NCI-H128 (cell line): ENCODE measurements around the gene ATXN7.

ENCODE experiments used
- DNase-seq: peaks from one replicate; lab custom pipeline; 2025; ENCODE audit not compliant: unreplicated experiment; lab: John Stamatoyannopoulos, UW

Gene ATXN7

DNA sequence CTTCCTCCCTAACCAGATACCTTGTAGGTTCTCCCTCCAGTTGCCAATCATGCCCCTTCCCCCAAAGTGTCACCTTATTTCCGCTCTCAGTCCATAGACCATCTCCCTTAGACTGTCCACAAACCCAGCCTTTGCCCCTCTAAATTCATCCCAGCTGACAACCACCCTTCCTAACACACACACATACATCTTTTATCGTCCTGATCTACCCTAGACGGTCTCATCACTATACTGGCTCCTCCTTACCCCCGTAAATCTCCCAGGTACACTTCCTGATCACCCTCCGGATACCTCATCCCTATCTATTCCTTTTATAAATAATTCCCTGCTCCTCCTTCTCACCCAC, 890 bp upstream of the ATXN7 start:
- no peak for DNase-seq

DNA sequence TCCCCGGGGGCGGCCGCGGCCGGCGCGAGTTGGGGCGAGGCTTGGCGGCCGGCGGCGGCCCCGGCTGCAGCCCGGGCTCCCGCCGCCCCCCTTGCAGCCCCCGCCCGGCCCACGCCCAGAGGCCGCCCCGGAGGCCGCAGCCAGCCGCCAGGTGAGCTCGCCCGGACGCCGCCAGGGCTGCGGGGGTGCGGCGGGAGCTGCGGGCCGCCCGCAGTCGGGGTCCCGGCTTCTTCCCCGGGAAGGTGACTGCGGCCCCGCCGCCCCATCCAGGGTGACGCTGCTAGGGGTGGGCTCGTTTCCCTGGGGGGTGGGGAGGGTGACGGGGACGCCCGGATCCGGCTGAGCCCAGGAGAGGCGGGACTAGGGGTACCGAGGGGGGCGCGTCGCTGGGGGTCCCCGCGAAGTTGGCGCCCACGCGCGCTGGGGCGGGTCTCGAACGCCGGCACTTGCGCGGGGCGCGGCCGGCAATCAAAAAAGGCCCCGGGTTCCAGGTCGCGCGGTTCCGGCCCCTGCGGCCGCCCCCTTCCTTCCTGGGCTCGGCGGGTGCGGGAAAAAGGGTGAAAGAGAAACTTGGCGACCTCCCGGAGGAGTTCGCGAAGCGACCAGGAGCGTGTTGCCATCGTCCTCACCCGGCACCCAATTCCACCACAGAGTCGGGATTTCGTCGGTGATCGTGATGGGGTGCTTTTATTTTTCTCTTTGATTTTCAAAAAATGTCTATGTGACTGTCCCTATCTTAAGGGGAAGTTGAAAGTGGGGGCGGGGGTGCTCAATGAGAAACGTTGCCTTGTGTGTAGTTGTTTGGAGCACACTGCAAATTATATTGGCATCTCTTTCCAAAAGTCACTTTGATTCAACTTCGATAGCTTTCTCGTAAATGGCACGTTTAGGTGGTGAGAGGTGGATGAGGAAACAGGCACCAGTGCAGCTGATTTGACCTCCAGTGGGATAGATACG, 619 bp downstream of the ATXN7 start:
- DNase-seq, result no peak

DNA sequence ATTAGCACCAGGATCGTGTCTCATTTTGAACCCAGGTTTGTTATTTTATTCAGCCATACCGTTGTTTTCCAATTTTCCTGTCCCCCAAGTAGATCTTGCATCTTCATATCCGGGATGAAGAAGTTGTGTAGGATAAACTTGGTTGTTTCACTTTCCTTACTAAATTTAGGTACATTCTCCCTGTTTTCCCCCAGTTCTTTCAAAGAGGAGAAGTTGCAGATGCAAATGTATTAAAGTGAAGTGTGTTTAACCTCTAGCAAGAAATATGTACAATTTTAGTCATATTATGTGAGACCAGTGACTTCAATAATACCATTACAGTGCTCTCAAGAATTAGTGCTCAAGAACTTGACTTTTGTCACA, 1.3 kb downstream of the ATXN7 start:
- DNase-seq, result no peak

DNA sequence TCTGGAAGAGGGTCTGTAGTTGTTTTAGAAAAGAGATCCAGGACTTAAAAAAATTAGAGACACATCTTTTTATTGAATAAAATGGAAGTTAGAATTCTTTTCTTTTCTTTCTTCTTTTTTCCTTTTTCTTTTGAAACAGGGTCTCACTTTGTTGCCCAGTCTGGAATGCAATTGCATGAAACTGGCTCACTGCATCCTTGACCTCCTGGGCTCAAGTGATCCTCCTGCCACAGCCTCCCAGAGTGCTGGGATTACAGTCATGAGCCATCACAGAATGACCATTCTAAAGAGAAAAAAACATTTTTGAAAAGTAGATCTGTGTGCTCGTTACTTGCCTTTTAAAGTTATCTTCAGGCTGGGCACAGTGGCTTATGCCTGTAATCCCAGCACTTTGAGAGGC, 3.6 kb downstream of the ATXN7 start:
- no peak for DNase-seq

DNA sequence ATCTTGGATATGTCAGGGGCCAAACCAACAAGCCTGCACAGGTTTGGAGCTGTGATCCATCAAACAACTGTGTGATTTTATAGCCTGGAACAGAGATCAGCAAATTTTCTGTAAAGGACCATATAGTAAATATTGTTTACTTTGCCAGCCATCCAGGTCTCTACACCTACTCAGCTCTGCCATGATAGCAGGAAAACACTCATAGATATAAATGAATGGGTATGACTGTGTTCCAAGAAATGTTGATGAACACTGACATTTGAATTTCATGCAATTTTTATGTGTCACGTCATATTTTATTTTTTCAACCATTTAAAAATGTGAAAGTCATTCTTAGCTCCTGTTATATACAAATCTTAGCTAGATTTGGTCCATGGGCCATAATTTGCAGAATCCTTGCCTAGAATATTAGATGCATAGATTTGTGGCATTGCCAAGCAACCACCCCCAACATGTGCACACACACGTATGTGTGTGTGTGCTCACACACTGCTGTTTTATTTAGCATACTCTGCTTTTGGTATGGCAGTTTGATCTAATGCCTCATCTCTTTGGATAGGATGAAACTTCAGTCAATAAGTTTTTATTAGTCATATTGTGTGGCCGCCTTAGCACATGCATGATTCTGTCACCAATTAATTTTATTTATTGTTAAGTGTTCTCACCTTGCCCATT, 6.4 kb downstream of the ATXN7 start:
- DNase-seq, result no peak

DNA sequence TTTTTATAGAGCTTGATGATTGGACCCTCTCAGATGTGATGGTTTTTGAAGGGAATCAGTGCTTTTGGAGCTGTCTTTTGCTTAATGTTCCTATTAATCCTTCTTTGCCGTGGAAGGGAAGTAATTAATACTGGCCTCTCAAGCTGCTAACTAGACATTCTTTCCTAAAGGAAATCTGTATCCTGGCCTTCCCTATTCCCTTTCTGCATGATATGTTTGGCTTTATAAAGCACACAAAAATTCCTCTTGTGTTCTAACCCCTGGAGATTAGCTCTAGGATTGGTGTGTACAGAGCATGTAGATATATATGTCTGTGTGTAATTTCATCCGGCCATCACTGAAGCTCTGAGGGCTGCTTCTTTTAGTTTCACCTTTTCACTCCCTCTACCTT, 6.9 kb downstream of the ATXN7 start:
- DNase-seq, result no peak

DNA sequence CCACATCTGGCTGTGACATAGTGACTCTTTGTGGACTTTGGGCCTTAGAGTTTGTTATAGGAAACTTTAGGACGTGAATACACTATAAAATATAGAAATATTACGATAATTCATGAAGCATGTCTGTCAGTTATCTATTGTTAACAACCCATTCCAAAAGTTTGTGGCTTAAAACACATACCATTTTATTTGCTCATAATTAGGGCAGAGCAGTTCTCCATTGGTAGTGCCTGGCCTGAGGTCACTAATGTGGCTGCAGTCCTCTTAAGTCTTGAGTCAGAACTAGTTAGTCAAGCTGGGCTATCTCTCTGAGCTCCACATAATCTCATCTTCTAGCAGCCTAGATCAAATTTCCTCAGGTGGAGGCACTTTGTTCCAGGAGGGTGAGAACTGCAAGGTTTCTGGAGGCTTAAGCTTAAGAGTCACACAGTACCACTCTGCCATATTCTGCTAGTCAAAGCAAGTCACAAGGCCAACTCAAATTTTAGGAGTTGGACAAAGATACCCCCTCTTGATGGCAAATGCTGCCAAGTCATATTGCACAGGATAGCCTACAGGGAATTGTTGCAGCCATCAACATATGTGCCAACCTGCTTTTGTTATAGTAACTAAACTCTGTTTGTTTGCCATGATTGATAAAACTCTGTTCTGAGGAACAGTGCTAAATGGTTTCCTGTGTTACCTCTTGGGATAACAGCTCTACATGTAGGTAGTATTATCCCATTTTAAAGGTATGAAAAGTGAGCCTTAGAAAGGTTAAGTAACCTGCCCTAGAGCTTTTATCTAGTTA, 8.7 kb downstream of the ATXN7 start:
- no peak for DNase-seq

DNA sequence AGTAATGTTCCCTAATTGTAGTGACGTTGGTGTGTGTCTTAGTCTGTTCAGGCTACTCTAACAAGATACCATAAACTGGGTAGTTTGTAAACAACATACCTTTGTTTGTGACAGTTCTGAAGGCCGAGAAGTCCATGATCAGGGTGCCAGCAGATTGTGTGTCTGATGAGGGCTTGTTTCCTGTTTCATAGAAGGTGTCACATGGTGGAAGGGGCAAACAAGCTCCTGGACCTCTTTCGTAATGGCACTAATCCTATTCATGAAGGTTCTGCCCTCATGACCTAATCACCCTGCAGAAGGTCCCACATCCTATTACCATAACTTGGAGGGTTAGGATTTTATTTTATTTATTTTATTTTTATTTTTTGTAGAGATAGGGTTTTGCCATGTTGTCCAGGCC, 11.1 kb downstream of the ATXN7 start:
- no peak for DNase-seq

DNA sequence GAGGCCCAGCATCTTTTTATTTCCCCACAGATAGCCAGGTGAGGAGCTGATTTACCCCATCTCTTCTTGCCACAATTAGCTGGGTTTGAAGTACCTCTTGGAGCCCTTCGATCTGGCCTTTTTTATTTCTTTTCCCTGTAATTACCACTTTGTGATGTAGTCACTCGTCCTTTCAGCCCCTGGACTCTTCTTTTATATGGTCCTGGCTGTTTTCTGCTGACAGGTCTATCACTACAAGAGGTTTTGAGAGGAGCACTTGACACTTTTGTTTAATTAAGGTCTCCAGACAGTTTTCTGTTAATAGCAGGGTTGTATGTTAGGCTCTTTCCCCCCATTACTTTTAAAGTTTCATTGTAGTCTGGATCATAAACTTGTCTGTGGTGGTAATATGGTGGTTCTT, 11.8 kb downstream of the ATXN7 start:
- no peak for DNase-seq

DNA sequence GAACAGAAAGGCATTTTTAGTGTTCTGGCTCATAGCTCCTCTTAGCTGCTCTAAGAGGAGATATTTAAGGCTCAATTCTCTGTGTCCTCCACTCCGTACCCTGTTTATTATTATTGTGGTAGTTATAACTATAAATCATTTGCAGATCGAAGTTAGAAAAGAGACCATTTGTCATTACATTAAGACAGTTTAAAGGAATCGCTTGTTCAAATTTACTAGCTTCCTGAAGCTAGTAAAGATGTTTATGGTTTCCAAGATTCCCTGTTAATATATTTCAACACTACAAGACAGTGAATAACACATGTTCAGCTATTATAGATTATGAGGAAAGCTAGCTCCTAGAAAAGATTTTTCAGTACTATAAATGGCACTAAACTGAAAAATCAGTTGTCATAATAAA, 12.6 kb downstream of the ATXN7 start:
- DNase-seq, result no peak

DNA sequence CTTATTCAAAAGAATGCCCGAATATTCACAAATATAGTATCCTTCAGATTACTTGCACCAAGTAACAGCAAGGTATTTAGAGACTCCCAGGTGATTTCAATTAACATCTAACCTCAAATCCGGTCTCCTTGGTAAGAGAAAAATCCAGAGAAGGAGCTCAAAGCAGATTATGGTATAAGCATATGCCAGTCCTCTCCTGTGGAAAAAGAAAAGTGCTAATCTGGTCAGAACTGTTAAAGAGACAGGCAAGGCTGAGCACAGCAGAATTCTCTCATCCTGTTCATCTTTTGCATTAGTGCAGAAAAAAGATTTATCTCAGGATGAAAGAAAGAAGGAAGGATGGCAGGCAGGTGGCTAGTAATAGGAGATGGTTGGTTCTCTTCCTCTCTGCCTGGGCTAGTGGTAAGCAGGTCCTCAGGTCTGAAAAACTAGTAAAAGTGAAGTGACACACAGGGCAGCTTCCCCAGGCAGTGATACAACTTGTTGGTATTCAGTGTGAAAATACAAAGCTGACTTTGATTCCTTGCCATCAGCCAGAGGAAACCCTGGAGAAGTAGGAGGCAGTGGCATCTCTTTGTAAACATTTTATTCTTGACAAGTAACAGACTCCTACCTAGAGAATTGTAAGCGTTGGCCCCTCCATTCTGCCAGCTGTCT, 14.2 kb downstream of the ATXN7 start:
- no peak for DNase-seq

DNA sequence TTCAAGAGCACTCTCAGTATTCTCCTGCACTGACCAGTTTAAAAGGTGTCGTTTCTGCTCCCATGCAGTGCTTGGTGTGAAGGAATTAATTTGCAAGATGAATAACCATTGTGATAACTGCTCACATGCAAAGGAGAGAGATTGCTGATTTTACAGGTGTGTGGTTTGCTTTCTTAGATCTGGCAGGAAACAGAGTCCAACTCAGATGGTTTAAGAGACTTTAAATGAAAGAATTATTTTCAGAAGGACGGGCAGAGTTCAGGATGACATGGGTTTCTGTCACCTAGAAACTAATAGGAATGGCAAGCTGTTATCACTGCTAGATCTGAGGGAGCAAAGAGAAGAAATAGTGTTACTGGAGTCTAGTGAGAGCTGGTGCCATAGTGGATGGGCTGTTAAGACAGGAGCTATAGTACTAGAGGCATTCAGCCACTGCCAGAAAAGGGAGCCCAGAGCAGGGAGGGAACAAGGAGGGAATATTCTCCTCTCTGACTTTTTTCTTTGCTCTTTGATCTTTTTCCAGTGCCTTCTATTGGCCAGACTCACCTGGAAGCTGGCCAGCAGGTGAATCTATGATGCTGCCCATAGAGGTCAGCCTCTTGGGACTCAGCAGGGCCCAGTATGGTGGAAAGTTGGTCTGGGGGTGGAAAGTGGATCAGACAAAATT, 14.9 kb downstream of the ATXN7 start:
- no peak for DNase-seq

DNA sequence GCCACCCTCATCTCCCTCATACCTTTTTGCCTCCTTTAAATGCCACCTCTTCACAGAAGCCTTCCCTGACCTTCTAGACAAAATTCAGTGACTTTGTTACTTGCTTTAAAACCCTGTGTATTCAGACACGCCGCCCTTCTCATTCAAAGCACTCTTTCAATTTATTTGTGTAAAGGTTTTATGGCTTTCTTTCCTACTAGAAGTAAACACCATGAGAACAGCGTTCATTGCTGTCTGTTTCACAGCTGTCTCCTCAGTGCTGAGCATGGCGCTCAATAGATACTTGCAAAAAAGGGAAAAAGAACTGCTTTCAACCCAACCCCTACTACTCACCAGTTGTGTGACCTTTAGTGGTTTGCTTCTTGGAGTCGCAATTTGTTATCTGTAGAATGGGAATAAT, 17.0 kb downstream of the ATXN7 start:
- DNase-seq, result no peak

DNA sequence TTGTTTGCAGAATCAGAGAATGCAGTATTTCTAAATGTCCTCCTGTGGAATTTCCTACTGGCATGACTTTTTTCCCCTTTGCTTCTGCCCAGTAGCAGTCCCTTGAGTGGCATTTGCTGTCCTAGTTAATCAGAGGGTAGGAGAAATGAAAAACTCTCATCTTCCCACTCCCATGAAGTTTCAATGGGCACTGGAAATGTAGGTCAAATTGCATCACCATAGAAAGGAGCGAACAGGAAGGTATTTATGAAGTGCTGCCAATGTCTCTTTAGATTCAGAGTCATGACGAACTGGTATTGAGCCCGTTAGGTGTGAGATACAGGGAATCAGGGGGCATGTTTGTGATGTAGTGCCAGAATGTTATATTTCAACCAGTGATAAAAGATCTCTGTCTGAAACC, 23.2 kb downstream of the ATXN7 start:
- DNase-seq, result no peak

DNA sequence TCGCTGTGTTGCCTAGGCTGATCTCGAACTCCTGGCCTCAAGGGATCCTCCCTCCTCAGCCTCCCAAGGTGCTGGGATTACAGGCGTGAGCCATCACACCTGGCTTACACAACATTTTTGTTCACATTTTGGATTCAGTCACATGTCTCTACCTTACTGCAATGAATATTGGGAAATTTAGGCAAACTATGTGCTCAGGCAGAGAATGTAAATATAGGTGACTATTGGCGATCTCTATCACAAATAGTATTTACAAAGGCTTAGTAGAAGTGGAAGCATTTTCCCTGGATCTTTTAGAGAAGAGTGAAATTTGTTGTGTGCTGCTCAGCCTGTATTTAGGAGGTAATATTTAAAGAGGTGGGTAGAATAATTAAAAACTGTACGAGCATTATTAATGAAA, 27.9 kb downstream of the ATXN7 start:
- no peak for DNase-seq

DNA sequence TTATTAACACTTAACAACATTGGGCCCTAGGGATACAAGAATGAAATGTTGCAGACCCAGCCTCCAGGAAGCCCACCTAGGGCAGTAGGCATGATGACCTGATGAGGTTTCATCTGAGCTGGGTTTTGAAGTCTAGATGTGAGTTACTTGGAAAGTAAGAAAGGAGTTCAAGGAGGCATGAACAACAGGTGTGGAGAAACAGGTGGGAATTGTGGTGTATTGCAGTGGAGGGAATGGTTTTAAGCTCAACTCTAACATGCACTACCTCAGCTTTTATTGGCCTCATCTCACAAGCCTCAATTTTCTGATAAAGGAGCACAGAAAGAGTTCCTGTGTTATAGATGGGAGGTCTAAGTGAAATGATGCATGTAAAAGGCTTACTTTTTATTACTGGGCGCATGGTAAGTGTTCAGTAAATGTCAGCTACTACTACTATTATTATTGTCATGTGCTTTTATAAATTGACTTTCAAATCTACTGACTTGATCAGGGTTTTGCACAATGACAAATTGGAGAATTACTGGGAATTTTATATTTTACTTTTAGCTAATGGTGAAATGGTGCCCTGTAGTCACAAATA, 29.2 kb downstream of the ATXN7 start:
- no peak for DNase-seq

DNA sequence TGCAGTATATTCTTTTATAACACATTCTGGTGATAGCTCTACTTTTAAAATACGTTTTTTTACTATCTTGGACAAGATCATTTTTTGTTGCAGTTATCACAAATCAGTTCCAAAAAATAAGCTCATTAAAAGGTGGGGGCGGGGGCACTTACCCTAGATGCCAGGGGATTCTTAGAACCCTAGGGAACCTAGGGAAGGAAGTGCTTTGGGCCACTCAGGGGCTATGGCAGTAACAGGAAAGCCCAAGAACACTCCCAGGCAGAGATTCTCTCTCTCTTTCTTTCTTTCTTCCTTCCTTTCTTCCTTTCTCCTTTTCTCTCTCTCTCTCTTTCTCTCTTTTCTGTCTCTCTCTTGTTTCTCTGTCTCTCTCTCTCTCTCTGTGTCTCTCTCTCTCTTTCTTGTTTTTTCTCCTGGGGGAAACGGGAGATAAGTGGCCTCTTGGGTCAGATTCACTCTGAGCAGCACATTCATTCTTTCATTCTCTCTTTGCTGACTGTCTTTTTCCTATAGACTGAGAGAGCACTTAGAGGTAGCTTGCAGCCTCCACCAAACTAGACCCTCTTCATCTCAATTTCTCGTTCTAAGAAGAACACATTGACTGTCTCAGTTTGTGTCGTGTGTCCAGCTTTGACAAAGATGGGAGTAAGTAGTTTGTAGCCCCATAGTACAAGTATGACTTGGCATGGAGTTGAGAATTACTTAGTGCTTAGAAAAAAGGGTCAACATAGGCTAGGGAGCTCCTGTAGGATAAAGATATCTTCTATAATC, 31.9 kb downstream of the ATXN7 start:
- no peak for DNase-seq

DNA sequence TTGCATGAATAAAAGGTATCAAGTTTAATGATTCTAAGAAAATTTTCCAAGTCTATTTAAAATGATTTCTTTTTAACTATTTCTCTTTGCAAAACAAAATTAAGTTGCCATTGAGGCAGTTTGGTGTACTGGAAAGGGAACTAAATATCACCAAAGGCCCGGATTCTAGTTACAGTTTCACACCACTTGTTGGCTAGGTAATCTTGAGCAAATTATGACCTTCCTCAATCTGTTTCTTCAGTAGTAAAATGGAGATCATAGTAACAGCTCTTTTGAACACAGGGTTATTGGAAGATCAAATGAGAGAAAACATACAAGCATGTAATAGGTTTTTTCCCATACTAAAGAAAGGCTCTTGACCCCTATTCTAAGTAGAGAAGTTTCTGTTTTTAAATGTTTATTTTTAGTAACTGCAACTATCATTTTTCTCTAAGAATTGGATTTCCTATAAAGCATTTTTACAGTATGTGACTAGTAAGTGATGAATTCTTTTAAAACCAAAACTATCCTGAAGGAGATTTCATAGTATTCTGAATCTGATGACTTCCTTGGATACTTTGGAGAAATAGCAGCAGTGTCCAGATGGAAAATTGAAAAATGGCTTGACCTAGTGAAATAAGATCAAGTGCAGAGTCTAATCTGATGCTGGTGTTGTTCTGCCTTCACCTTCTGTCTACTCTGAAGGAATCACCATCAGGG, 32.8 kb downstream of the ATXN7 start:
- no peak for DNase-seq

DNA sequence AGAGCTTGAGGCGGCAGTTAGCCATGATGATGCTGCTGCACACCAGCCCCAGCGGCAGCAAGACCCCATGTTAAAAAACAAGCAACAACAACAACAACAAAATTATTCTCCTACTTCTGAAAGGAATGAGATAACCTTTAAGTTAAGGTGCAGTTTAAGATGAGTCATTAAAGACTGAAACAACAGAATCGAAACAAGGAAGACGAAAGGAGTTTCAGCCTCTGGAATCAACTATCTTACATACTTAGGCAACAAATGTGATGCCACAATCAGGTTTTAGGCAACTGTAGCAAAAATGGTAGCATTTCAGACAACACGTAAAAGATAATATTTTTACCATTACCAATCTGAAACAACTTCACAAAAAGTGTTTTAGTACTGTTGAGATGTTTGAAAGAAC, 36.3 kb downstream of the ATXN7 start:
- DNase-seq, result no peak
